Tibial artery (tissue), 4 donors: Measurements from ENCODE around the gene PHACTR1.

Source experiments
- DNase-seq, 2 donors: peaks; one replicate each; pipeline ENCODE4 v3.0.0-alpha.2; 2019
- H3K27ac ChIP-seq, 2 donors: fragments of 200-600 bp; sonication (generic) in 1 of 2; 1 replicate in 1 of 2; 2 replicates in 1 of 2; pipeline ENCODE4 v1.5.1; 2018 to 2019; ENCODE audit warnings: mild to moderate bottlenecking in 1 of 2
- H3K27me3 ChIP-seq, 2 donors: fragments of 200-600 bp; sonication (generic) in 1 of 2; one replicate each; pipeline versions ENCODE4 v1.5.1 to v1.6.0; 2016 to 2019
- H3K36me3 ChIP-seq, 3 donors: fragments of 200-600 bp; sonication (generic) in 2 of 3; one replicate each; pipeline ENCODE4 v1.5.1; 2016 to 2019; ENCODE audit warnings: mild to moderate bottlenecking in 2 of 3
- H3K4me1 ChIP-seq, 4 donors: fragments of 200-600 bp; sonication (generic) in 2 of 4; 1 replicate in 3 of 4; 2 replicates in 1 of 4; pipeline ENCODE4 v1.5.1; 2016 to 2019
- H3K4me3 ChIP-seq, 2 donors: fragments of 200-600 bp; sonication (generic) in 1 of 2; 1 replicate in 1 of 2; 2 replicates in 1 of 2; pipeline ENCODE4 v1.5.1; 2018 to 2019; ENCODE audit warnings: mild to moderate bottlenecking in 2 of 2
- H3K9me3 ChIP-seq, 3 donors: fragments of 200-600 bp; sonication (generic) in 1 of 3; one replicate each; pipeline ENCODE4 v1.5.1; 2016 to 2019
- CTCF ChIP-seq, 2 experiments: fragments of 200-600 bp in 1 of 2; fragments of 450-650 bp in 1 of 2; IDR thresholded peaks; one replicate each; pipeline ENCODE4 v1.5.1; 2017 to 2019; ENCODE audit warnings: antibody characterized with exemption in 2 of 2, mild to moderate bottlenecking in 1 of 2, moderate library complexity in 1 of 2
- intact Hi-C: fragments of 100-400 bp; cut with DNase I; formaldehyde crosslinking; loops from one replicate; pipeline ENCODE4 v1.15.0; 2023; ENCODE audit warnings: low total_unique reads

PHACTR1 gene

GRCh38 chr6:13327691-13328075, 611.1 kb downstream of the PHACTR1 start:
- Histone ChIP-seq H3K4me1 (peaks cover 0 to 20% (median 11%) of the 10 kb centered on the region in 4 donors), H3K27ac (peak overlapping the region; percentile 83), H3K9me3 (no peaks in the 10 kb centered on the region), H3K36me3 (peaks cover 7 to 31% (median 21%) of the 10 kb centered on the region in 3 donors), H3K4me3 (peak overlapping the region; percentile 72 to 75), H3K27me3 (no peaks in the 10 kb centered on the region)
- no peak for TF ChIP-seq CTCF (IDR thresholded peaks at IDR 0.05)
- DNase-seq = no peak
- intact Hi-C loops = no loop called here

DNA sequence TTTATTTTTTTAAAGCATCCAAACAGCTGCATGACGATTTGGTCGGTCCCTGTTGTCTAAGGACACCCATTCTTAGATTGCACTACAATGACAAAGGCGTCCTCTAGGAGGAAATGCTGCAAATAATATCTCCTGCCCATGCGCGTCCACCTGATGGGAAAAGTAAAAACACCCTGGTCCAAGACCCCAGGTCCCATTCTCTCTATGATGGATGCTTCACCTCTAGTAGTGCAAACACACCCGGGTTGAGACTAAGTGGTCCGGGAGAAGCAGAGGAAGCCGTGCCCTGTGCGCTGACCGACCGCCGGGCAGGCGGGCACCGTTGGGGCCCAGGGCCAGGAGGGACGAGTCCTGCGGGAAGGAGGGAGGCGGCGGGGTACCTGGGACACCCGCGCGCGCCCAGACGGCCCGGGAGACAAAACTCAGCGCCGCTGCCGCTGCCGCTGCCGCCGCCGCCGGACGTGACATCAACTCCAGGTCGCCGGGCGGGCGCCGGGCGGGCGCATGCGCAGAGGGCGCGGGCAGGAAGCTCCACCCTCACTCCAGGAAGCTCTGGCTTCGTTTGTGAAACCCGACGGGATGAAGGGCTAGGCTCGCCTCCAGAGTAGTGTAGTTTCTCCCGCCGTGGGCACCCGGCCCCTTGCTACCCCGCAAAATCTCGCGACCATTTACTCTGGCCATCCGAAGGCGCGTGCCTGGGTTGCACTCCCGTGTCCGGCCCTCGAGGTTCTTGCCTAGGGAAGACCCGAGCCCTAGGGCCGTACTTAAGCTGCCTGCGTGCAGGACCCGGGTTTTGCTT, 611.7 kb downstream of the PHACTR1 start, which contains the start of gene TBC1D7:
TSS of gene TBC1D7 (minus strand) at position 462 of the 799 bp plus-strand sequence. CDS start 1,639 bp downstream, outside the sequence.
- intact Hi-C loops = no loop called here
- TF ChIP-seq CTCF (IDR thresholded peaks at IDR 0.05) = peak in 1 of 2 experiments; percentile 21
- peak within 1 kb of the TSS; percentile 72 to 75 for H3K4me3 ChIP-seq
- peak; percentile 90 to 96 for DNase-seq
- peaks cover 0 to 20% (median 11%) of the 10 kb centered on the region in 4 donors for H3K4me1 ChIP-seq
- H3K27me3 ChIP-seq = no peaks in the 10 kb centered on the region
- H3K36me3 ChIP-seq = peaks cover 7 to 25% (median 15%) of the 10 kb centered on the region in 3 donors
- peak within 1 kb of the TSS; percentile 83 for H3K27ac ChIP-seq
- H3K9me3 ChIP-seq = no peaks in the 10 kb centered on the region

GRCh38 chr6:13328875-13329183, 612.3 kb downstream of the PHACTR1 start:
- H3K27me3 ChIP-seq = no peaks in the 10 kb centered on the region
- no peaks in the 10 kb centered on the region for H3K9me3 ChIP-seq
- peaks cover 0 to 20% (median 11%) of the 10 kb centered on the region in 4 donors for H3K4me1 ChIP-seq
- peaks cover 7 to 22% (median 10%) of the 10 kb centered on the region in 3 donors for H3K36me3 ChIP-seq
- DNase-seq = no peak
- no peak for TF ChIP-seq CTCF (IDR thresholded peaks at IDR 0.05)
- intact Hi-C loops = no loop called here
- peak overlapping the region; percentile 83 for H3K27ac ChIP-seq
- H3K4me3 ChIP-seq = peak overlapping the region; percentile 72 to 75

DNA sequence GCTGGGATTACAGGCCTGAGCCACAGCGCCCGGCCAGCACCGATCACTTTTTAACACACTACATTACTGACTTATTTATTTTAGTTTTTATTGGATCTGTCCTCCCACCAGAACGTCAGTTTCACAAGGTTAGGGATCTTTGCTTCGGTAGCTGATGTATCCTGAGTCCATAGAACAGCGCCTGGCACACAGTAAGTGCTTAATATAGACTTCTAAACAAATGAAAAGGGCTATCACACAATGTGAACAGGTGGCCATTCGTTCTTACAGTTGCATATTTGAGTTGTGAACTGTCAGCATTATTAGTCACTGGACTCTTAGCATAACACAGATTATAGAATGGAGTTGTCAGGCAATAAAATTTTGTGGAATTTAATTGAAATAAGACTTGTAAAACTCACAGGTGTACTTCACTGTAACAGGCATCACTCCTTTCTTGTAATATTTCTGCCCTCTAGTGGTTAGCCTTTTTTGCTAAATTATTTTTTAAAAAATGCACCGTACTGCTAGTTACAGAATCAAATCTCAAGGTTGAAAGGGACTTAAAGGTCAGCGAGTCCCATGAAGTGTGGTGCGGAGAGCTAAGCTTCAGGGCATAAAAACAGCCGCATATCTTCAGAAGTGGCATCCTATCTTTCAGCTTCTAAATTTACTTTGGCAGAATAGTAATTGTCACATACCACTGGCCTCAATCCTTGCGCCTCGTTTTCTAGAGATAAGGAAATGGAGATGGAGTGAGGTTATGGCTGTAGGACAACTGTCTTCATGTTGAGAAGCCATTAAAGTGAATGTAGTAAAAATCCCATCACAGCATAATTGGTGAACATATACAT, 615.2 kb downstream of the PHACTR1 start:
- no peaks in the 10 kb centered on the region for H3K27me3 ChIP-seq
- peaks cover 0 to 16% (median 10%) of the 10 kb centered on the region in 4 donors for H3K4me1 ChIP-seq
- no peak overlapping the region for H3K4me3 ChIP-seq
- no peak overlapping the region for H3K27ac ChIP-seq
- peak; percentile 60 to 64 for TF ChIP-seq CTCF (IDR thresholded peaks at IDR 0.05)
- DNase-seq = no peak
- H3K36me3 ChIP-seq = no peaks in the 10 kb centered on the region
- H3K9me3 ChIP-seq = no peaks in the 10 kb centered on the region
- intact Hi-C loops = loop anchor here (2.0 to 10.0 kb wide), 3 partner anchors 153 to 421 kb away; partner anchors contain the start of genes GFOD1 and SIRT5

DNA sequence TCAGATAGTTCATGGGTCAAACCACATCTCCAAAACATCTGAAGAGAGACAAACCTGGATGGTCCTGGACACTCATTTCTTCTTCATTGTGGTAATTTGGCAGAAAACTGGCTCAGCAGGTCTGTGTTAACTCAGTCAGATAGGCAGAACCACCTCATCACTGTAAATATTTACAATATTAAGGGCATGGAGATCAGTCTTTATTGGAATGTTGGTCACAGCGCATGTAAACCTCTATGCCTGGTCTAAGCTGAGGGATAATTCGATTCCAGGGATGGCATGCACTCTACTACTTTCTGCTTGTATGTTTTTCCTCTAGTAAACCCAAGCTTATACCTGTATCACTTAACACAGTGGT, 615.8 kb downstream of the PHACTR1 start:
- Histone ChIP-seq H3K36me3 (no peaks in the 10 kb centered on the region), H3K27ac (no peak overlapping the region), H3K4me1 (peaks cover 0 to 10% (median 5%) of the 10 kb centered on the region in 4 donors), H3K4me3 (no peak overlapping the region), H3K9me3 (no peaks in the 10 kb centered on the region), H3K27me3 (no peaks in the 10 kb centered on the region)
- intact Hi-C loops = loop anchor here (10.0 kb wide), 2 partner anchors 152 to 242 kb away; partner anchors contain the start of genes GFOD1 and SIRT5
- no peak for TF ChIP-seq CTCF (IDR thresholded peaks at IDR 0.05)
- no peak for DNase-seq
